Activated CD4-positive, alpha-beta T cell treated with anti-CD3 and anti-CD28 coated beads, Interleukin-2, amount 10 ng/mL, durations not matched to agents 24 days and 14 days (primary cell): ENCODE results near the gene HPN. TPM values are rescaled to one million over a fixed set of nuclear protein-coding genes. Genes with fewer than 3 reads are reported as not detected.
"Not testable (repeated sequence)": the region's sequence is repeated elsewhere in the genome, so short reads cannot be mapped to it uniquely, and the experiment has no call there.

ENCODE experiments used
- DNase-seq: peaks from one replicate; pipeline ENCODE4 v3.0.0; 2022
- H3K27ac Mint-ChIP-seq: one replicate; pipeline ENCODE4 v1.8.0; 2022; ENCODE audit warnings: mild to moderate bottlenecking, mixed read lengths
- H3K27me3 Mint-ChIP-seq: one replicate; pipeline ENCODE4 v1.8.0; 2022; ENCODE audit warnings: mixed read lengths
- H3K36me3 Mint-ChIP-seq: one replicate; pipeline ENCODE4 v1.8.0; 2022; ENCODE audit warnings: low read depth, mild to moderate bottlenecking, mixed read lengths
- H3K4me1 Mint-ChIP-seq: one replicate; pipeline ENCODE4 v1.8.0; 2021; ENCODE audit warnings: mixed read lengths
- H3K4me3 Mint-ChIP-seq: one replicate; pipeline ENCODE4 v1.8.0; 2022; ENCODE audit warnings: mild to moderate bottlenecking, moderate library complexity, mixed read lengths
- H3K9me3 Mint-ChIP-seq: one replicate; pipeline ENCODE4 v1.8.0; 2021; ENCODE audit warnings: mixed read lengths
- intact Hi-C: fragments of 100-400 bp; cut with micrococcal nuclease; formaldehyde crosslinking; loops from one replicate; pipeline ENCODE4 v1.15.1; 2023
- total RNA-seq: library from RNA; stranded (reverse); gene quantifications from 2 replicates; pipeline ENCODE4 v1.2.3, GENCODE V29; 2022

The HPN gene
- total RNA-seq, 1 donor from 2014 or later, result 0.09 TPM

- Mint-ChIP-seq H3K9me3 (no peaks in the 10 kb centered on the region), H3K27ac (peak overlapping the region; percentile 15), H3K27me3 (no peaks in the 10 kb centered on the region), H3K4me1 (peaks cover 37% of the 10 kb centered on the region), H3K36me3 (peaks cover 43% of the 10 kb centered on the region), H3K4me3 (no peak overlapping the region)
- intact Hi-C loops, result no loop called here
- no peak for DNase-seq
These were observed 36.8 kb upstream of the HPN start for GRCh38 chr19:35004517-35005255.

GRCh38 chr19:35005256-35005977 is 36.1 kb upstream of the HPN start:
- H3K36me3 Mint-ChIP-seq, result peaks cover 47% of the 10 kb centered on the region
- H3K9me3 Mint-ChIP-seq, result no peaks in the 10 kb centered on the region
- no peak overlapping the region for H3K27ac Mint-ChIP-seq
- no peaks in the 10 kb centered on the region for H3K27me3 Mint-ChIP-seq
- intact Hi-C loops, result no loop called here
- peaks cover 37% of the 10 kb centered on the region for H3K4me1 Mint-ChIP-seq
- DNase-seq, result no peak
- H3K4me3 Mint-ChIP-seq, result no peak overlapping the region

GRCh38 chr19:35006007-35006341 is 35.5 kb upstream of the HPN start:
- intact Hi-C loops, H3K27ac Mint-ChIP-seq, H3K9me3 Mint-ChIP-seq, DNase-seq, H3K4me3 Mint-ChIP-seq, H3K27me3 Mint-ChIP-seq: not testable (repeated sequence)
- H3K4me1 Mint-ChIP-seq, result peaks cover 36% of the 10 kb centered on the region
- peaks cover 49% of the 10 kb centered on the region for H3K36me3 Mint-ChIP-seq

DNA sequence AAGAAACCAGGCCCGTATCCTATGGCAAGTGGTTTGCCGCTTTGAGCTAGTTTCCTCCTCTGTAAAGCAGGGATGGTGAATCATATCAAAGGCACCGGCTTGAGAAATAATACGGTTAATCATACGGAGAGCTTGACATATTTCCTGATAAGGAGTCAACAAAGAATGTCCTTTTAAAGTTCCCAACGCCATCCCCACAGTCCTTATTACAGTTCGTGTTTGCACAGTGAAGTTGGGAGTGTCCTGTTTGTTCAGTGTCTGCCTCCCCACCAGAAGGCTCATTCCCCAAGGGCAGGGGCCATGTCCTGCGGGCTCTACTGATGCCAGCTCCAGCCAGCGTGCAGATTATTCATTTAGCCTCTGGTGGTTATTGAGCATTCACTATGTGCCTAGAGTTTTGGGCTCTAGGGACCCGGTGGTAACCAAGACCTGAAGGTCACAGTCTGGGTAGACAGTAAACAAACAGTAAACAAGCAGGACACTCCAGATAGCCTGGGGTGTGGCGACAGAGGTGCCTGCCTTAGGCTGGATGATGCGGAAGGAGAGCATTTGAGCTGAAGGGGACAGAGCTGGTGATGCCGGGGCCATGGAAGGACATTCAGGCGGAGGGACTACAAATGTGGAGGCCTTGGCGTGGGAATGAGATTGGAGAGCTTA is 35.1 kb upstream of the HPN start:
- intact Hi-C loops, result no loop called here
- H3K4me1 Mint-ChIP-seq, result peaks cover 36% of the 10 kb centered on the region
- H3K36me3 Mint-ChIP-seq, result peaks cover 49% of the 10 kb centered on the region

DNA sequence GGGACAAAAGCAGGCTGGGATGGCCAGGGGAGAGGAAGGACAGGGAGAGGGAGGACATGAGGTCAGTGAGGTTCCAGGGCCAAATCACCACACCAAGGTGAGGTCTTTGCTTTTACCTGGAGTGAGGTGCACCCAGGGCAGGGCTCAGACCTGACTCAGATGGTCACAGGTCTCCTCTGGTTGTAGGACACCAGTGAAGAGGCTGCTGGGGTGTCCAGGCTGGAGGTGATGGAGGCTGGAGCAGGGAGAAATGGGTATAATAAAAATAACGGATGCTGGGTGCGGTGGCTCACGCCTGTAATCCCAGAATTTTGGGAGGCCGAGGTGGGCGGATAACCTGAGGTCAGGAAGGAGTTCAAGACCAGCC is 34.5 kb upstream of the HPN start:
- Mint-ChIP-seq H3K27ac (no peak overlapping the region), H3K4me1 (peaks cover 36% of the 10 kb centered on the region), H3K4me3 (no peak overlapping the region), H3K27me3 (no peaks in the 10 kb centered on the region), H3K36me3 (peaks cover 47% of the 10 kb centered on the region), H3K9me3 (no peaks in the 10 kb centered on the region)
- no peak for DNase-seq
- intact Hi-C loops, result no loop called here

More for the DNA sequence above, 35.1 kb upstream of the HPN start:
- Mint-ChIP-seq H3K4me3 (no peak overlapping the region), H3K9me3 (no peaks in the 10 kb centered on the region), H3K27ac (no peak overlapping the region), H3K27me3 (no peaks in the 10 kb centered on the region)
- no peak for DNase-seq

GRCh38 chr19:35007427-35007826 is 34.1 kb upstream of the HPN start:
- intact Hi-C loops, H3K27me3 Mint-ChIP-seq: not testable (repeated sequence)

DNA sequence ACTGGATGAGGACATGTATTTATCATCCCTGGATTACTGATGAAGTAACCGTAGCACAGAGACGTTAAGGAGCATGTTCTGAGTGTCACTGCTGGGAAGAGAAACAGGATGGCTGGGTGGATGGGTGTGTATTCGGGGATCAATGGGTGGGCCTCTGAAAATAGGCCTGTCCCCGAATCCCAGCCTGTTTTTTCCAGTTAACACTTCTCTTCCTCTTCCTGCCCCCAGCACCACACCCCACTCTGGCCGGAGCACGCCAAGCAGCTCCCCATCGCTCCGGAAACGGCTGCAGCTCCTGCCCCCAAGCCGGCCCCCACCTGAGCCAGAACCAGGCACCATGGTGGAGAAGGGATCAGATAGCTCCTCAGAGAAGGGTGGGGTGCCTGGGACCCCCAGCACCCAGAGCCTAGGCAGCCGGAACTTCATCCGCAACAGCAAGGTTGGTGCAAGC is 32.6 kb upstream of the HPN start:
- no peak overlapping the region for H3K4me3 Mint-ChIP-seq
- no peak for DNase-seq
- no peaks in the 10 kb centered on the region for H3K27me3 Mint-ChIP-seq
- H3K4me1 Mint-ChIP-seq, result peaks cover 38% of the 10 kb centered on the region
- intact Hi-C loops, result no loop called here
- H3K27ac Mint-ChIP-seq, result no peak overlapping the region
- no peaks in the 10 kb centered on the region for H3K9me3 Mint-ChIP-seq
- peaks cover 51% of the 10 kb centered on the region for H3K36me3 Mint-ChIP-seq

More at GRCh38 chr19:35007427-35007826, 34.1 kb upstream of the HPN start:
- Mint-ChIP-seq H3K36me3 (peaks cover 47% of the 10 kb centered on the region), H3K4me1 (peaks cover 36% of the 10 kb centered on the region)
- not testable (repeated sequence) for DNase-seq, H3K27ac Mint-ChIP-seq, H3K4me3 Mint-ChIP-seq, H3K9me3 Mint-ChIP-seq

DNA sequence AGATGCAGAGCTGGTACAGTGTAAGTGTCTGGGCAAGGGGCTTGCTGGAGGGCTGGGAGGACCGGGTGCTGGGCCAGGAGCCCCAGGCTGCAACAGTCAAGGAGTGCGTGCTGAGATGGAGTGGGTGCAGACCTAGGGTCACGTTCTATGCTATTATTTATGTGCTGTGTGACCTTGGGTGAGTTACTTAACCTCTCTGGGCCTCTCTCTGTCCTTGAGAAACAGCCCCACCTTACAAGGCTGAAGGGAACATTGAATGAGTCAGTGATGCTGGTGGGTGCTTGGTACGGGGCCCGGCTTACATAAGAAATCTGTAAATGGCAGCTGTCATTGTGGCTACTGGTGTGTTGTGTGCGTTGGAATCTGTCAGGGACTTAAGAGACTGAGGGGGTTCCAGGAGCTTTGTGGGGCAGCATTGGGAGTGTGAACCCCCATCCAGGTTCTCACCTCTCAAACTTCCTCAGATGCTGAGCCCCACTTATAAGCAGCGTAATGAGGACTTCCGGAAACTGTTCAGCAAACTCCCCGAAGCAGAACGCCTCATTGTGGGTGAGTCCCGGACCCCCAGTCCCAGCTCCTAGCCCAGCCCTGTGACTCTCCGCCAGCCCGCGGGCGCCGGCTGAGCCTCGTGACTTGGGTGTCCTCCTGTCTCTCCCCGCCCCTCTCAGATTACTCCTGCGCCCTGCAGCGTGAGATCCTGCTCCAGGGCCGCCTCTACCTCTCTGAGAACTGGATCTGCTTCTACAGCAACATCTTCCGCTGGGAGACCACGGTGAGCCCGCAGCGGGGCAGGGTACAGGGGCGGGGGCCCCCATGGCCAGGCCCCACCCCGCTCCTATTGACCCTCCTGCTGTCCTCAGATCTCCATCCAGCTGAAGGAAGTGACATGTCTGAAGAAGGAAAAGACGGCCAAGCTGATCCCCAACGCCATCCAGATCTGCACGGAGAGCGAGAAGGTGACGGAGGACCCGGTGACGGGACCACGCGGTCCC is 31.8 kb upstream of the HPN start:
- Mint-ChIP-seq H3K4me3 (no peak overlapping the region), H3K36me3 (peaks cover 54% of the 10 kb centered on the region), H3K9me3 (no peaks in the 10 kb centered on the region), H3K27ac (peak overlapping the region; percentile 37), H3K27me3 (no peaks in the 10 kb centered on the region), H3K4me1 (peaks cover 42% of the 10 kb centered on the region)
- DNase-seq, result no peak
- intact Hi-C loops, result no loop called here

GRCh38 chr19:35011091-35011689 is 30.3 kb upstream of the HPN start:
- Mint-ChIP-seq H3K4me1 (peaks cover 41% of the 10 kb centered on the region), H3K4me3 (no peak overlapping the region), H3K27ac (no peak overlapping the region), H3K36me3 (peaks cover 60% of the 10 kb centered on the region), H3K27me3 (no peaks in the 10 kb centered on the region), H3K9me3 (no peaks in the 10 kb centered on the region)
- no peak for DNase-seq
- intact Hi-C loops, result no loop called here

- peaks cover 36% of the 10 kb centered on the region for H3K4me1 Mint-ChIP-seq
These were observed 29.5 kb upstream of the HPN start for GRCh38 chr19:35011737-35012682.

GRCh38 chr19:35013041-35013819 is 28.3 kb upstream of the HPN start:
- Mint-ChIP-seq H3K4me1 (peaks cover 38% of the 10 kb centered on the region), H3K27ac (peak overlapping the region; percentile 84), H3K27me3 (no peaks in the 10 kb centered on the region), H3K36me3 (peaks cover 66% of the 10 kb centered on the region), H3K4me3 (peak overlapping the region; percentile 67), H3K9me3 (no peaks in the 10 kb centered on the region)
- peak; percentile 93 for DNase-seq
- intact Hi-C loops, result loop anchor here (1.0 kb wide), 1 partner anchor 40 kb away; no protein-coding TSS in a partner anchor

More at GRCh38 chr19:35011737-35012682, 29.5 kb upstream of the HPN start:
- intact Hi-C loops, result no loop called here
- no peak for DNase-seq
- H3K4me3 Mint-ChIP-seq, result no peak overlapping the region
- H3K27me3 Mint-ChIP-seq, result no peaks in the 10 kb centered on the region
- H3K9me3 Mint-ChIP-seq, result no peaks in the 10 kb centered on the region
- H3K27ac Mint-ChIP-seq, result no peak overlapping the region
- H3K36me3 Mint-ChIP-seq, result peaks cover 56% of the 10 kb centered on the region
